GM19395 (cell line): ENCODE measurements around the gene MOB3C.

Experiments used
- ATAC-seq: cut with Tn5 transposase; IDR thresholded peaks from one replicate; pipeline ENCODE4 v1.9.1; 2021; ENCODE audit warnings: mild to moderate bottlenecking, moderate library complexity; ENCODE audit not compliant: unreplicated experiment

MOB3C gene

GRCh38 chr1:46580140-46580903 lies 36.3 kb downstream of the MOB3C start:
- no peak for ATAC-seq

DNA sequence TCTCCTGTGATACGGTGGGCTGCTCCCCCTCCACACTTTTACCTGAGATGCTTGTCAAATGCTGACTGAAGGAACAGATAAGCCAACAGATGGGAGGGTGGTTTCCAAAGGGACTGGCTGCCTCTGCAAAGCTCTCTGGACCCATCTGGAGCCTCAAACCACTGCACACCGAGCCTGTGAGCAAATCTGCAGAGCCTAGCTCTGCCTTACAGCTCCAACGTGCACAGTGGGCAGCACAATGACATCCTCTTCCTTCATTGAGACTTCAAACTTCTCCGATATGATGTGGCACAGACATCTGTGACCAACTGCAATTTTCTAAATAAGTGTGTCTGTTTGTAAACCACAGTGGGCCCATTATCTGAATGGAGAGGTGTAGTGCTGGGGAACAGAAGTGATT lies 38.9 kb downstream of the MOB3C start:
- ATAC-seq: no peak

DNA sequence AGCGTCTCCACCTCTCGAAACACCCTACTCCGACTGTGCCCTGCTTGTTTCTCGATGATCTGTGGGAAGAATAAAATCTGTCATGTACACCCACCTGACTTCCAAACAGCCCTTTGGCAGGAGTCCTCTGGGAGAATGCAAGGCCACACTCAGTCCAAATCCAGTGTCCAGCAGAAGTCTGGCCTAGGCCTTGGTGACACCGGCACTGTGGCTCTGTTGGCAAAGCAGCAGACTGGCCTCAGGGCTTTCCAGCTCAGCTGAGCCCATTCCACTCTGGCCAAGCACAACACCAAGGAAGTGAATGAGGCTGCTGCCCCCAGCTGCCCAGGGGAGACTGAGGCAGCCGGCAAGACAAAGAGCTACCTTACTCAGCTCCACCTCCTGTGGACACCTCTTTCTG lies 40.0 kb downstream of the MOB3C start:
- ATAC-seq: no peak

DNA sequence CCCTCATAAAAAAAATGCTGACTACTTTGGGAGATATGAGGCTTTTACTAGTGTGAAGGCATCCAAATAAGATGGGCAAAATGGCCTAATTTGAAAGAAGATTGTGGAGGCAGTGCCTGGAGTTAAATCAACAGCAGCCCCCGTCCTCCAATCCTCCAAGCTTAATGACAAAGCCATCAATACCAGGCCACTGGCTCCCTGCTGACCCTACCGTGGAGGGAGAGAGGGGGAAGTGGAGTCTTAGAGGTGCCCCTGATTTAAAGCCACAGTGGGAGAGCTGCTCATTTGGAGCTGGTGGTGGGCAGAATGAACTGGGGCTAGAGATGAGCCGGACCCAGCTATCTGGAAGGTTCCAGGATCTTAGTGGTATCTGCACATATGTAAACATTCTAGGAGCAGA lies 40.8 kb downstream of the MOB3C start:
- no peak for ATAC-seq

DNA sequence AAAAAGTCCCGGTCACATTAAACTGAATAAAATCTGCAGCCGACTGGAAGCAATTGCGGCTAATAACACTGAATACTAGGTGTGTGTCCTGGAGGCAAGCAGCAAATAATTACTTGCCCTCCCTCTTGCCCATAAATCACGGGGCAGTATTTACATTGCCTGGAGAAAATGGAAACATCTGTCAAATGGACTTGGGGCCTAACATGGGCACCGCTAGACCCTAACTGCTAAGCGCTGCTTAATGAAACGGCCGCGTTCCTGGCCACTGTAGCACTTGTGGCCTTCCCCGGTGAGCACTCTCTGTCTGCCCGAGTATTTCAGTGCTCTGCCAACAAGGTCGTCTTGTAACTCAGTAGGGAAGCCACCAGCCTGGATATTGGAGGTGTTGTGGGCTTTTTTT lies 41.3 kb downstream of the MOB3C start:
- ATAC-seq: no peak

DNA sequence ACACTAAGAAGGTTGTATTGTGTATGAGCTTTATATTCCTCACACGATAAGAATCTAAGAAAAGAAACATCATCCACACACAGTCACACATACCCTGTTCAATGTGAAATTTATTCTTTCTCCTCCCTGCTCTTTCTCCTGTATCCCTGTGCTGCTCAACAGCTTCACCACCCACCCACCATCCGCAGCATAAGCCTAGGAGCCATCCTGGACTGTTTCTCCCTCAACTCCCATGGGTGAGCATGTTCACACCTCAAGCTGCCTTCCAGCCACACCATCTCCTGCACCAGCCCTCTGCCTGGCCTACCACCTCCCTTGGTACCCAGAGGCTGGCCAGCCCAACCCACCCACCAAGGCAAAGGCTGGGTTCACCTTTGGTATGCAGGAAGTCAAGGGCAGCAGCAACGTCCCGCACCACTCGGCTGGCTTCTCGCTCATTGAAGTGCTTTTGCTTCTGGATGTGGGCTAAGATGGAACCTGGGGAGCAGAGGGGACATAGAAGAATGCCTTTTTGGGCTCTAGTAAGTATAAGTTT lies 44.9 kb downstream of the MOB3C start:
- no peak for ATAC-seq

- ATAC-seq: no peak
Measured at GRCh38 chr1:46569884-46570725, 46.5 kb downstream of the MOB3C start.

DNA sequence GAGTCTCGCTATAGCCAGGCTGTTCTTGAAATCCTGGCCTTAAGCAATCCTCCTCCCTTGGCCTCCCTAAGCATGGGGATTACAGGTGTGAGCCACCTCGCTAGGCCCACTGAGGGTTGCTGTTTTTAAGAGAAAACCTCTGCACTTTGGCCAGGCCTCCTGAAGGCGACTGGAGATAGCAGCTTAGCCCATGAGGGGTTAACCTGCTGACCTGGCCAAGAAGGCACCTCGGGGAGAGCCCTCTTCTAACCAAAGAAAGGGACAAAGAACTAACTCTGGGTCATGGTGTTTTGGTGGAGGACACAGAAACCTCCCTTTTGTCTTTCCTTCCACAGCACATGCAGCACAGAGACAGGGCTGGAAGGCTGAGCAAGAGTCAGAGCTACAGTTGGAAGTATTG lies 47.5 kb downstream of the MOB3C start:
- no peak for ATAC-seq

DNA sequence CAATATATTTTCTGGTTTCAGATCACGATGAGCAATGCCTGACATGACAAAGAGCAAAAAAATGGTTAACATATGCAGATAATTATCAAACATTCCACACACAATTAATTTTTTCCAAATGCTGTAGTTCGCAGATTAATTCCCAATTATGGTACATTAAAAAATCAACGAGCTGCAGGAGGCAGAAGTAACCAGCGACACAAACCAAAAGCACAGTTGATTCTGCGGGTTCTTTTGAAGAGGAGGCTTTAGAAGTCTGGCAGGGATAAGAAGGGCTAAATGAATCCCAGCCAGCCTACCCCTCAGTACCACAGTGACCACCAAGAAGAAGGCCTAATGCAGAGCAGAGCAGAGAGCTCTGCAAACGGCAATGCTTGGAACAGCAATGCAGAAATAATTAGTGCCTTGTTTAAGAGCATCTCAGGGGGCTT lies 48.1 kb downstream of the MOB3C start:
- no peak for ATAC-seq

GRCh38 chr1:46563341-46563740 lies 53.3 kb downstream of the MOB3C start:
- no peak for ATAC-seq

DNA sequence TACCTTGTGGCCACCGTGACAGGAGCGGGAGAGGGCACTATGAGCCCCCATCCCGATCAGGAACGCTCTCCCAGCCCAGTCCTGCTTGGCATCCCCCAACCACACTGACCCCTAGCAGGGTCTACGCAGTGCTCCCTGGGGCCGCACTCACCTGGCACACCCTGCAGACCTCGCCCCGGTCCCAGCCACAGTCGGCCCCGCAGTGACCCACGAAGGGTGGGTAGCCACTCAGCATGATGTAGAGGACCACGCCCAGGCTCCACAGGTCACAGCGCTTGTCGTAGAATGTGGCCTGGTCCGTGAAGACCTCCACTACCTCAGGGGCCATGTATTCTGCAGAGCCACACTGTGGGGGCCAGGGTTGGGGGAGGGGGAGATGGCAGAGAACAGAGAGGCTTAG lies 54.1 kb downstream of the MOB3C start:
- ATAC-seq: no peak

- ATAC-seq: no peak
Measured at GRCh38 chr1:46558966-46559365, 57.6 kb downstream of the MOB3C start.

DNA sequence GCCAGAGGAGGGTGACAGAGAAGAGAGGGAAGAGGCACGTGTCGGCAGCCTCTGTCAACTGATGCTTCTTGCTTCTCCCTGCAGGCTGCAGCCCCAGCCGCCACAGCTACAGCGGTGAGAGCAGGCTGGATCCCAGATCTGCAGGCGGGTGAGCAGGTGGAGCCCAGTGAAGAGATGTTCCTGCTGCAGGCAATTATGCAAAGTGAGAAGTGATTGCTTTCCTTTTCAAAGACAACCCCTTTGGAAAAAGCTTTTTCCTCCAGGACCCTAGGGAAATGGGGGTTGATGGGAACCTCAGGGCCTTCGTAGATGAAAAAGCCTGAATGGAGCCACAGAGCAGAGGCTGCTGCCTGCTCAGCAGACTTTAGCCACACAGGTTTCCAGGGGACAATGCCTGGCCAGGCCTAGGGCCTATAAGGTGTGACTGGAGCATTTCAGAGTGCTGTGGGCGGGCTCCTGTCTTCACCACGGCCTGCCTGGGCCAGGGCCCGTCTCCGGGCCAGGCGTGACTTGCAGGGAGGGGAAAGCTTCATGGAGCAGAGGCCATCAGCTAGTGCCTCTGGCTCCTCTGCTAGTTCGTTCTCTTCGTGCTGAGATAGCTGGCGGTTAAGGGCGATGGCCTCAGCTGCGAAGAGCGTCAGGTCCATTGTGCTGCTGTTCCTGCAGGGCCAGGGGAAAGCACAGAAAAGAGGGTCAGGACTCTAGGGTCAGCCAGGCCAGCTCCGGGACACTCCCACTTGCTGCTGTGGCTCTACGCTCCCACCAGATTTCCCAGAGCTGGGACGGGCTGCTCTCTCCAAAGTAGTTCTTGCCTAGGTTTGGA lies 58.3 kb downstream of the MOB3C start:
- no peak for ATAC-seq
